GM21529 (cell line): ENCODE data around the gene DLG5.

Experiments used
- ATAC-seq: cut with Tn5 transposase; IDR thresholded peaks from one replicate; pipeline ENCODE4 v1.9.1; 2021; ENCODE audit not compliant: unreplicated experiment

DLG5 gene

GRCh38 chr10:77844713-77845445 is 81.7 kb downstream of the DLG5 start:
- no peak for ATAC-seq

GRCh38 chr10:77844177-77844576 is 82.4 kb downstream of the DLG5 start:
- ATAC-seq = no peak

- ATAC-seq = no peak
Observed at GRCh38 chr10:77843264-77843663, 83.3 kb downstream of the DLG5 start.

- ATAC-seq = no peak
Observed at GRCh38 chr10:77842652-77843212, 83.8 kb downstream of the DLG5 start.

- no peak for ATAC-seq
Observed at GRCh38 chr10:77841711-77842375, 84.7 kb downstream of the DLG5 start.

GRCh38 chr10:77840636-77841035 is 85.9 kb downstream of the DLG5 start:
- ATAC-seq = no peak

- no peak for ATAC-seq
Observed at GRCh38 chr10:77837925-77838595, 88.5 kb downstream of the DLG5 start.

- peak; percentile 94 for ATAC-seq
Observed at GRCh38 chr10:77837248-77837924, 89.2 kb downstream of the DLG5 start.

- peak; percentile 60 for ATAC-seq
Observed at GRCh38 chr10:77836299-77836820, 90.2 kb downstream of the DLG5 start.

- ATAC-seq = no peak
Observed at GRCh38 chr10:77835669-77836086, 90.9 kb downstream of the DLG5 start.

- no peak for ATAC-seq
Observed at GRCh38 chr10:77834943-77835668, 91.4 kb downstream of the DLG5 start.

GRCh38 chr10:77834540-77834939 is 92.0 kb downstream of the DLG5 start:
- no peak for ATAC-seq

GRCh38 chr10:77833792-77834191 is 92.8 kb downstream of the DLG5 start:
- no peak for ATAC-seq

GRCh38 chr10:77833225-77833624 is 93.3 kb downstream of the DLG5 start:
- ATAC-seq = no peak

GRCh38 chr10:77832238-77832637 is 94.3 kb downstream of the DLG5 start:
- ATAC-seq = no peak

- ATAC-seq = no peak
Observed at GRCh38 chr10:77829356-77829755, 97.2 kb downstream of the DLG5 start.

GRCh38 chr10:77828377-77828776 is 98.2 kb downstream of the DLG5 start:
- no peak for ATAC-seq

GRCh38 chr10:77827366-77827765 is 99.2 kb downstream of the DLG5 start:
- no peak for ATAC-seq

- ATAC-seq = no peak
Observed at GRCh38 chr10:77825965-77826364, 100.6 kb downstream of the DLG5 start.

GRCh38 chr10:77824908-77825307 is 101.6 kb downstream of the DLG5 start:
- no peak for ATAC-seq
